Activated B cell treated with CpG ODN at 0.5 μM for 24 hours (primary cell): ENCODE measurements around the gene ASTN2. TPM values are rescaled to one million over a fixed set of nuclear protein-coding genes. Genes with fewer than 3 reads are reported as not detected.
"Not testable (repeated sequence)": the region's sequence is repeated elsewhere in the genome, so short reads cannot be mapped to it uniquely, and the experiment has no call there.

Source experiments
- ATAC-seq: fragments of 200-7000 bp; cut with Tn5 transposase; one replicate; pipeline ENCODE4 v1.10.0; 2021; ENCODE audit warnings: low read depth, mild to moderate bottlenecking, moderate library complexity
- CTCF ChIA-PET: fragments of 350-600 bp; sonication (Branson Sonifier 250); formaldehyde crosslinking; loops from one replicate; lab custom pipeline; 2021; ENCODE audit warnings: antibody characterized with exemption; lab: Charles Lee
- POLR2A ChIA-PET: fragments of 350-600 bp; sonication (Branson Sonifier 250); formaldehyde crosslinking; loops from one replicate; lab custom pipeline; 2021; ENCODE audit warnings: antibody characterized with exemption; lab: Charles Lee
- DNase-seq: peaks from one replicate; pipeline ENCODE4 v3.0.0; 2022
- H3K27ac Mint-ChIP-seq: one replicate; pipeline ENCODE4 v1.8.0; 2020; ENCODE audit warnings: mixed read lengths
- H3K27me3 Mint-ChIP-seq: one replicate; pipeline ENCODE4 v1.8.0; 2021; ENCODE audit warnings: mixed read lengths
- H3K36me3 Mint-ChIP-seq: one replicate; pipeline ENCODE4 v1.8.0; 2021; ENCODE audit warnings: low read depth, mixed read lengths
- H3K4me1 Mint-ChIP-seq: one replicate; pipeline ENCODE4 v1.8.0; 2021; ENCODE audit warnings: mixed read lengths
- H3K4me3 Mint-ChIP-seq: one replicate; pipeline ENCODE4 v1.8.0; 2020; ENCODE audit warnings: mild to moderate bottlenecking, mixed read lengths
- H3K9me3 Mint-ChIP-seq: one replicate; pipeline ENCODE4 v1.8.0; 2020; ENCODE audit warnings: mixed read lengths
- CTCF ChIP-seq: fragments of 200-600 bp; IDR thresholded peaks from one replicate; pipeline ENCODE4 v1.8.0; 2022; ENCODE audit warnings: antibody characterized with exemption, mild to moderate bottlenecking
- intact Hi-C: fragments of 100-400 bp; cut with micrococcal nuclease; formaldehyde crosslinking; loops from one replicate; pipeline ENCODE4 v1.15.1; 2024
- total RNA-seq: library from RNA; stranded (reverse); gene quantifications from 2 replicates; pipeline ENCODE4 v1.2.3, GENCODE V29; 2022

Gene ASTN2
- total RNA-seq, 1 donor from 2014 or later = 2.3 TPM

- H3K4me3 Mint-ChIP-seq = no peak overlapping the region
- H3K36me3 Mint-ChIP-seq = no peaks in the 10 kb centered on the region
- H3K4me1 Mint-ChIP-seq = no peaks in the 10 kb centered on the region
- intact Hi-C loops = no loop called here
- POLR2A ChIA-PET = no interaction called here
- DNase-seq (no peak), ATAC-seq (no peak)
- CTCF ChIA-PET = no interaction called here
- peaks cover 2% of the 10 kb centered on the region for H3K27me3 Mint-ChIP-seq
- TF ChIP-seq CTCF = no peak
- no peak overlapping the region for H3K27ac Mint-ChIP-seq
- no peaks in the 10 kb centered on the region for H3K9me3 Mint-ChIP-seq
These were observed 342.6 kb downstream of the ASTN2 start for GRCh38 chr9:117072216-117072615.

- POLR2A ChIA-PET, DNase-seq, H3K4me3 Mint-ChIP-seq, CTCF ChIA-PET, intact Hi-C loops, H3K9me3 Mint-ChIP-seq, H3K27me3 Mint-ChIP-seq, H3K36me3 Mint-ChIP-seq, H3K27ac Mint-ChIP-seq, ATAC-seq, H3K4me1 Mint-ChIP-seq: not testable (repeated sequence)
These were observed 343.1 kb downstream of the ASTN2 start for GRCh38 chr9:117071673-117072207.

- Mint-ChIP-seq H3K27me3 (no peaks in the 10 kb centered on the region), H3K4me1 (no peaks in the 10 kb centered on the region), H3K4me3 (no peak overlapping the region), H3K9me3 (peaks cover 2% of the 10 kb centered on the region), H3K36me3 (no peaks in the 10 kb centered on the region), H3K27ac (no peak overlapping the region)
- ChIA-PET POLR2A (no interaction called here), CTCF (no interaction called here)
- no peak for ATAC-seq
- intact Hi-C loops = no loop called here
- DNase-seq = no peak
- no peak for TF ChIP-seq CTCF
These were observed 351.0 kb downstream of the ASTN2 start for GRCh38 chr9:117063721-117064471.

- Mint-ChIP-seq H3K9me3 (peaks cover 2% of the 10 kb centered on the region), H3K4me3 (no peak overlapping the region), H3K4me1 (no peaks in the 10 kb centered on the region), H3K36me3 (no peaks in the 10 kb centered on the region), H3K27ac (no peak overlapping the region), H3K27me3 (no peaks in the 10 kb centered on the region)
- intact Hi-C loops = no loop called here
- POLR2A ChIA-PET = no interaction called here
- CTCF ChIA-PET = no interaction called here
- TF ChIP-seq CTCF = no peak
- DNase-seq (no peak), ATAC-seq (no peak)
These were observed 353.9 kb downstream of the ASTN2 start for GRCh38 chr9:117060963-117061362.

- Mint-ChIP-seq H3K9me3 (no peaks in the 10 kb centered on the region), H3K4me3 (no peak overlapping the region), H3K27me3 (no peaks in the 10 kb centered on the region), H3K36me3 (no peaks in the 10 kb centered on the region), H3K4me1 (no peaks in the 10 kb centered on the region), H3K27ac (no peak overlapping the region)
- intact Hi-C loops = no loop called here
- DNase-seq (no peak), ATAC-seq (no peak)
- TF ChIP-seq CTCF = no peak
- ChIA-PET CTCF (no interaction called here), POLR2A (no interaction called here)
These were observed 364.9 kb downstream of the ASTN2 start for GRCh38 chr9:117050007-117050406.
